HepG2 (cell line): ENCODE data around the gene MMS19. TPM values are rescaled to one million over a fixed set of nuclear protein-coding genes. Genes with fewer than 3 reads are reported as not detected.

Source experiments
- AHDC1 ChIP-seq: sonication (generic); formaldehyde crosslinking; IDR thresholded peaks from 2 replicates; pipeline ENCODE4 v1.5.1; 2020; ENCODE audit warnings: mild to moderate bottlenecking, missing genetic modification reagents, borderline replicate concordance
- DDIT3 ChIP-seq: sonication (generic); formaldehyde crosslinking; IDR thresholded peaks from 2 replicates; pipeline ENCODE4 v1.4.0; 2020; ENCODE audit warnings: mild to moderate bottlenecking, missing genetic modification reagents
- ETS1 ChIP-seq: sonication (generic); formaldehyde crosslinking; IDR thresholded peaks from 2 replicates; pipeline ENCODE4 v1.4.0; 2020; ENCODE audit warnings: missing genetic modification reagents
- MBNL3 ChIP-seq: fragments of 250-450 bp; sonication (Bioruptor Pico); conservative IDR thresholded peaks from 2 replicates; pipeline ENCODE4 v1.8.0; 2022; ENCODE audit warnings: mild to moderate bottlenecking, inconsistent platforms
- MLXIP ChIP-seq: sonication (generic); formaldehyde crosslinking; IDR thresholded peaks from 2 replicates; pipeline ENCODE4 v1.9.0; 2021; ENCODE audit warnings: missing genetic modification reagents, borderline replicate concordance
- ZNF138 ChIP-seq: sonication (generic); formaldehyde crosslinking; IDR thresholded peaks from 2 replicates; pipeline ENCODE4 v1.5.0; 2020; ENCODE audit warnings: mild to moderate bottlenecking, low read depth, missing genetic modification reagents
- ZNF251 ChIP-seq: sonication (generic); formaldehyde crosslinking; IDR thresholded peaks from 2 replicates; pipeline ENCODE4 v1.9.0; 2021; ENCODE audit warnings: mild to moderate bottlenecking, missing genetic modification reagents
- ZNF800 ChIP-seq: sonication (generic); formaldehyde crosslinking; IDR thresholded peaks from 2 replicates; pipeline ENCODE4 v1.4.0; 2020; ENCODE audit warnings: missing genetic modification reagents
- polyA plus RNA-seq, 8 experiments: library from polyadenylated mRNA; depleted of rRNA in 3 of 8; stranded (reverse) in 7 of 8; unstranded in 1 of 8; fragments of >200 nt; fragmentation: Illumina TruSeq in 4 of 8; extraction: Trizol in 4 of 8; gene quantifications; 2 replicates each; pipeline versions ENCODE4 v1.2.1 to v1.2.3, GENCODE V29; 2011 to 2016; ENCODE audit warnings: low read depth in 4 of 8, missing spikeins in 1 of 8, mixed read lengths in 1 of 8; ENCODE audit not compliant: insufficient read depth in 1 of 8
- total RNA-seq, 5 experiments: library from RNA; depleted of rRNA; stranded (reverse); fragments of >200 nt; fragmentation: Illumina TruSeq; extraction: Trizol; gene quantifications; 2 replicates each; pipeline ENCODE4 v1.2.3, GENCODE V29; 2016; ENCODE audit warnings: low read depth in 1 of 5

The MMS19 gene
- total and polyA plus RNA-seq, 2 of the 13 experiments (the other 11 are each of a cell fraction or from before 2014, with no cell fraction given): 76.4 to 107 TPM

- no peak for TF ChIP-seq MLXIP
- no peak for TF ChIP-seq ETS1 (CRISPR knock-in tag)
- no peak for TF ChIP-seq DDIT3 (CRISPR knock-in tag)
- TF ChIP-seq ZNF800: no peak
- TF ChIP-seq ZNF138 (CRISPR knock-in tag): no peak
- TF ChIP-seq ZNF251 (CRISPR knock-in tag): no peak
- no peak for TF ChIP-seq AHDC1 (CRISPR knock-in tag)
- TF ChIP-seq MBNL3 (CRISPR knock-in tag): no peak
Measured at GRCh38 chr10:97450828-97451227, 47.4 kb downstream of the MMS19 start (continued).
